NCI-H2196 treated with DMSO at 0.1 percent for 48 hours (cell line): Measurements from ENCODE around the gene KAT2B.
"Not testable (repeated sequence)": the region's sequence is repeated elsewhere in the genome, so short reads cannot be mapped to it uniquely, and the experiment has no call there.

Experiments used
- DNase-seq: peaks from one replicate; lab custom pipeline; 2025; ENCODE audit not compliant: unreplicated experiment; lab: John Stamatoyannopoulos, UW

KAT2B gene

DNA sequence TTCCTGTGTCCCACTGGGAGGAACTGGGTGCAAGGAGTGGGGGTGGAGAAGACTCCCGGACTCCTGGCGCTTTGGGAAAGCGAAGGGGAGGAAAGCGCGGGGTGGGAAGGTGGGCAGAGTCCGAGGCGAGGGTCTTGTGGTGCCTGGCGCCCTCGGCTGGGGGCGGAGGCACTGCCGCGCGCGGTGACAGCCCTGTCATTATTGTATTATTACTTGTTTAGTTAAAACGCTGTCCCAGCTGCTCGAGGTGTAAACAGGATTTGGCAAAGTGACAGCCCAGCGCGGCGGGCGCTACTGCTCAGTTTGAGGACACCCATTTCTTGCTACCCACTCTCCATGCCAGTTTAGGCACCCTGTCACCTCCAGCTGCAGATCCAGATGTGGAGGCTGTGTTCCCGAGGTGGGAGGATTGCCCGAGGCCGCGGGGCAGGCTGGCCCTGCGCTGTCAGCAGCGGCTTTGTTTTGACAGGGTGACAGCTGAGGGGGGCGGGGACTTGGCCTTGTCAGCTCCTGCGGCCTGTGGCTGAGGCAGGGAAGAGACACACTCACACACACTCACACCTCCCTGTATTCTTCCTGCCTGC, 1.0 kb downstream of the KAT2B start:
- DNase-seq = peak; percentile 31

DNA sequence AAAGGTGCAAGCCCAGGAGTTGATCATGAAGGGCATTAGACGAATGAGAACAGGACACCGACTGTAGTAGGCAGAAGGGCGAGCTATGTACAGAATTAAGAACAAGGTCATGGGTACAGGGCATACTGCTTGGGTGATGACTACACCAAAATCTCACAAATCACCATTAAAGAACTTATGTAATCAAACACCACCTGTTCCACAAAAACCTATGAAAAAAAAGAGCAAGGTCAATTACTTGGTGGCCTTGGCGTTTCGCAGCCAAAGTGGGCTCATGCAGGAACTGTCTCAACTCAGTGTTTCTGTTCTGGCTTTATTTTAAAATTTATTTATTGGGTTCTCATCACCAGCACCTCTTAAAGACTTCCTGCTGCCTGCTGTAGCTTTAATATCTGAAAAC, 2.1 kb downstream of the KAT2B start:
- DNase-seq = no peak

DNA sequence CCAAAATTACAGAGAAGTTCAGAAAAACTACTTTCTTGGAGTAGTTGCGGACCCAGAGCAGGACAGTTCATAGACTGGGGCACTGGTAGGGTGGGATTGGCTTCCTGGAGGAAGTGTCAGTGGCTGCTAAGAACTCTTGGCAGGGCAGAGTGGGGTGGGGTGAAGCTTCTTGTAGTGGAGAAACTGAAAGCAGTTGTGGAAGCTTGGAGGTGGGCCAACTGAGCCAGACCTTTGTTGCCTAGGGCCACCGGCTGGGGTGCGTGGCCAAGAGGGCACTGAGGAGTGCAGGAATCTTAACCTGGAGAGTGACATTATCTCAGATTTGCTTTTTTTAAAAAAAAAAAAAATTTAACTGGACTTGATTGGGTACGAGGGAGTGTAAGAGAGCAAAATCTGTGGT, 3.1 kb downstream of the KAT2B start:
- DNase-seq = no peak

DNA sequence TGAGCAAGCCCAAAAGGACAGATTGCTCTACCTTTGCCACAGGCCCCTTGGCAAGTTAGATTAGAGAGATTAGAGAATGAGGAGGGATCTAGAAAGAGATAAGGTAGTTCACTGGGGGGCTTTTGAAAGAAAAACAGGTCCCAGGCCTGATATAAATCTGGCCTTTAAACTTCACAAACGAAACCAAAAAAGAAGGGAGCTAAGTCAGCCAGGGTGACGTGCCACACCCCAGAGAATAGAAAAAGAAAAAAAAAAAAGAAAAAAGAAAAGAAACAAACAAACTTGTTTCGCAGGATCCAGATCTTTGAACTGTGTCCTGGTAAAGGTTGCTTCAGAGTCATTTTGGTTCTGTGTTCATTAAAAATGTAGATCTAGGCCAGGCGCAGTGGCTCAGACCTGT, 3.6 kb downstream of the KAT2B start:
- no peak for DNase-seq

DNA sequence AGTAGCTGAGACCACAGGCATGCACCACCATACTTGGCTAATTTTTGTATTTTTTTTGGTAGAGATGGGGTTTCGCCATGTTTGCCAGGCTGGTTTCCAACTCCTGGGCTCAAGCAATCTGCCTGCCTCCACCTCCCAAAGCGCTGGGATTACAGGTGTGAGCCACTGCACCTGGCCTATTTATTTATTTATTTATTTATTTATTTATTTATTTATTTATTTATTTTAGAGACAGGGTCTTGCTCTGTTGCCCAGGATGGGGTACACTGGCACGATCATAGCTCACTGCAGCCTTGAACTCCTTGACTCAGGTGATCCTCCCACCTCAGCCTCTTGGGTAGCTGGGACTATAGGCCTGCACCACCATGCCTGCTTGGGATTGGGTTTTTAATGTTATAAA, 4.9 kb downstream of the KAT2B start:
- DNase-seq = not testable (repeated sequence)

DNA sequence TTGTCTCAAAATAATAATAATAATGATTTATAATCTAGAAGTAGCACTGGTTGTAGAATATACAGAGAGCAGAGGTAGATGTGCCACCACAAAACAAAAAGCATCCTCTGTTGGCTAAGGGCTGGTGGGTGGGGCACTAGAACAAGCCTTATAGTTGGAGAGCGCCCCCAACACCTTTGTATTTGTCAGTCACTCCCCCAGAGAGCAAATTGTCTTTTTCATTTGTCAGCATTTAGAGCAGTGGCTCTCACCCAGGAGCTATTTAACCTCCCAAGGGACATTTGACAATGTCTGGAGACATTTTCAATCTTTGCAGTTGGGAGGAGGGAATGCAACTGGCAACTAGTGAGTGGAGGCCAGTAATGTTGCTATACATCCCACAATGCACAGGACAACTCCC, 6.3 kb downstream of the KAT2B start:
- DNase-seq = no peak

DNA sequence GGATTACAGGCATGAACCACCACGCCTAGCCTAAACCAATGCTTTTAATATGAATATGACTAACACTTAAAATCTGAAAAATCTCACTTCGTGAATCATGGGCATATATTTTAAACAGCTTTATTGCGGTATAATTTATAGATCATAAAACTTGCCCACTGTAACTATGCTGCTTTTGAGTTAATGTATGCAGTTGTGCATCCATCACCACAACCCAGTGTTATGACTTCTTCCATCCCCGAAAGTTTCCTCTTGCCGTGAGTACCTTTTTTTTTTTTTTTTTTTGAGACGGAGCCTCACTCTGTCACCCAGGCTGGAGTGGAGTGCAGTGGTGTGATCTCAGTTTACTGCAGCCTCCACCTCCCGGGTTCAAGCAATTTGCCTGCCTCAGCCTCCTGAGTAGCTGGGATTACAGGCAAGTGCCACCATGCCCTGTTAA, 7.1 kb downstream of the KAT2B start:
- DNase-seq = no peak

DNA sequence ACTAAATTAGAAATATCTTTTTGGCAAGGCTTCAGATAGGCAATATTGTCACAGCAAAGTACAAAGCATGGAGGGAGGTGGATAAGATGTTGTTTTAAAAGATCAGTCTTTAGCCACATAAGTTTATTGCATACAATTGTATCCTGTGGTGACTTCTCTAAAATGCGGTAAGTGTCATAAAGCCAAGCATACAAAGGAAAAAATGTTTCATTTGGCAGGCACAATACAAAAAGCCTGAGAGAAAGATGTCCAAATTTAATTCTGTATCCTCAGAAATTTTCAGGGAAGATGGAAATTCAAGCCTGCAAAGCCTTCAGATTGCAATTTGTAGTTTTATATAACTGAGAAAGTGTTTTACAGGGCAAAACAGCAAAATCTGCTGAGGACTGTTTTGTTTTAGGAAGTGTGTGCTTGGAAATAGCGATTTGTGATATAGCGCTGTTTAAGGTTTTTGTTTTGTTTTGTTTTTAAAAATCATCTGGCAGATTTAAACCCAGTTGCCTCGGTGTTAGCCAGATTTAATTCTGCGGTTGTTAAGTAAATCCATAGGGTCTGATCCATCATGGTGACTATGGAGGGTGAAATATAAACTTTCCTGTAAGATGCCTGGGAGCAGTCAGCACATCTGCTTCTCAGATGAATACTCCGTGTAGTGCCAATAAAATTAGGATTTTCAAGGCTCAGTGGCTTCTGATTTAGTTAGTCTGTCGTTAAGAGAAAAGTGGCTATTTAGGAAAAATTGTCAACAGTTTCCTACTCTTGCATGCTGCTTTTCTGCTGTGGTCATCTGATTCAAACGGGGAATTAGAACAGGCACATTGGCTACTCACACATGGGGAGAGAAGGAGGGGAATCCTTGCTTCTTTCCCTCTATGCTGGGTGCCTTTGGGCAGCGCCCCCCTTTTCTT, 8.0 kb downstream of the KAT2B start:
- no peak for DNase-seq

DNA sequence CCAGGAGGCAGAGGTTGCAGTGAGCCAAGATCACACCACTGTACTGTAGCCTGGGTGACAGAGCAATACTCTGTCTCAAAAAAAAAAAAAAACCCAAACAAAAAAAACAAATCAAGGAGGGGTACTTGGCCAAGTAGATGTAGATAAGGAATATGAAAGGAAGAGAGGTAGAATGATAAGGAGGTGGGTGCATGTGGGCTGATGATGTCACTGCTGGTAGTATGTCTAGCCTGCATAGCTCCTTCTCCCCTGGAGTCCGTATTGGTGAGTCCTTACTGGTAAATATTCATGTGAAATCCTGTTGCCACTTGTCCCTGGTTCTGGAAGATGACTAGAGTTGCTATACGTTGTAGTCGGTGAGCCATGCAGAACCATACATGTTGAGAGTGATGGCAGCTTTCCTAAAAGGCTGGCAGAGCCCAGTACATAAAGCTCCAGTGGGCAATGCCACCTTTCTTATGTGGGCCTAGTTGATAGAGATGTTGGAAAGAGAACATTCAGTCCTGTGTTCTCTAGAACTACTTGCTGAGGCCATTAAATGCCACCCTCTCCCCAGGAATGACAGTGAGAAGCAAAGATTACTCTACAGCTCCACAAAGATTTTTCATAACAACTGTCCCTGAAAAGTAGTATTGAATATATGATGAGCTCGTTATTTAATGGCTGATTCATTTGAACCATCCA, 11.0 kb downstream of the KAT2B start:
- DNase-seq = no peak

DNA sequence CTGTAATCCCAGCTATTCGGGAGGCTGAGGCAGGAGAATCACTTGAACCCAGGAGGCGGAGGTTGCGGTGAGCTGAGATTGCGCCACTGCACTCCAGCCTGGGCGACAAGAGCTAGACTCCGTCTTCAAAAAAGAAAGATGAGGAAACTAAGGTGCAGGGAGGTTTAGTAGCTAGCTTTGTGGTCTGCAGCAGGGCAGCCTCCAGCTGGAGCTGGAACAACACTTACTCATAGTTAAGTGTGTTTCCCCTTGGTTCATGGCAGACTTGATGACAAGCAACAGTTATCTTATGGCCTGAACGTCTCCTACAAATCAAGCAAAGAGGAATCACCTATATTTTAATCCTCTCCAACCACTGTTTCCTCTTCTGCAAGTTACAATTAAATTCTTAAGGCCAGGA, 12.6 kb downstream of the KAT2B start:
- DNase-seq = no peak

DNA sequence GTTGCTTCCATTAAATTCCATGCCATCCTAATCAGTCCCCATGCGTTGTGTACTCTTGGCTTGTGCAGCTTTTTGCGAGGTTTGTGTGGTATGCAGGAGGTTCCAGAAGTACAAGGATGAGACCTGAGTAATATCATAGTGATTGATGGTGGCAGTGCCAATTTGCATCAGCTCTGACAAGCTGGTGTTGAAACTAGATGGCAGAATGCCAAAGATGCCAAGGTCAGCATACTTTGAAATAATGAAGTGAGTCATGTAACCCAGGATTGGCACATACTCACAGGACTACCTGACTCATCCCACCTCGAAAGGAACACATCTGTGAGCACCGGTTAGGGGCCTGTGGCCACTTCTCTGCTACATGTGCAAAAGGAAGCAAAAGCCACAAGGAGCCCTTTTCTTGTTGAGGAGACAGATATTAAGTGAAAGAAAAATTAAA, 14.3 kb downstream of the KAT2B start:
- DNase-seq = no peak

DNA sequence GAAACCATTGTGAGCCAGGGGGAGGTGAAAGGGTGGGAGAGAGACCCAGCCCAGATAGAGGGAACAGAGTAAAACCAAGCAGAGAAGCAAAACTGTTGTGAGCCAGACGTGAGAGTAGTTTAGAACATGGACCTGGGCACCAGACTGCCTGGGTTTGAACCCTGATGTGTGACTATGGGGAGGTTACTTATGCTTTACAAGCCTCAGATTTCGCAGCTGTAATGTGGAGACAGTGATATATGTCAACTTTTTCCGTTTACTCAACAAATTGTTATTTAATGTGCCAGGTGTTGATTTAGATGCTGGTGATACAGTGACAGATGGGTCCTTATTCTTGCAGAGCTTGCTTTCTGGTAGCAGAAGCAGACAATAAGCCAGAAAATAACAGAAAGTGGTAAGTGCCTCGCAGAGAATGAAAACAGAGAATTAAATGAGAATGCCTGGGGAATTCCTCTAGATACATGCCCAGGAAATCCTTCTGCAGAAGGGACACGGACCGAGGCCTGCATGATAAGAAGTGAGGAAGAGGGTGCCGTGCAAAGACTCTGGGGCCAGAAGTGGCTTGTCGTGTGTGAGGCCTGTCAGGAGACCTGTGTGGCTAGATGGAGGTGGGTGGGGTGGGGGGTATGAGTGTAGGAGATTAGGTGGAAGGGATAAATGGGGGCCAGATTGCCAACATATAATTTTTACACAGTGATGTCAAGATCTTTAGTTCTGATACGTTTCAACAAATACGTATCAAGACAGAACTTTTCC, 15.0 kb downstream of the KAT2B start:
- no peak for DNase-seq

DNA sequence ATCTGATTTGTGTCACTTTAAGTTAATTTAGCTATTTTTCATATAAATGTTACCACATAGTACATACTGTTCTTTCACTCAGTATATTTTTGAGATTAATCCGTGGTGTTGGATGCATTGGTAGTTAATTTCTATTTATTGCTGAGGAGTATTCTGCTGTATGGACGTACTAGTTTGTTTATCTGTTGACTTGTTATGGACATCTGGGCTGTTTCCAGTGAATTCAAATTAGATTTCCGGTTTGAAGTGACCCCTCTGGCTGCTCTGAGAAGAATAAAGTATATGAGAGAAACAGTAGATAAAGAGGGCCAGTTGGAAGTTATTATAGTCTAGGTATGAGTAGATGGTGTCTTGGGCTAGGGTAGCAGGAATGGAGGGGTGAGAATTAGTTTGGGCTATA, 15.6 kb downstream of the KAT2B start:
- DNase-seq = no peak

DNA sequence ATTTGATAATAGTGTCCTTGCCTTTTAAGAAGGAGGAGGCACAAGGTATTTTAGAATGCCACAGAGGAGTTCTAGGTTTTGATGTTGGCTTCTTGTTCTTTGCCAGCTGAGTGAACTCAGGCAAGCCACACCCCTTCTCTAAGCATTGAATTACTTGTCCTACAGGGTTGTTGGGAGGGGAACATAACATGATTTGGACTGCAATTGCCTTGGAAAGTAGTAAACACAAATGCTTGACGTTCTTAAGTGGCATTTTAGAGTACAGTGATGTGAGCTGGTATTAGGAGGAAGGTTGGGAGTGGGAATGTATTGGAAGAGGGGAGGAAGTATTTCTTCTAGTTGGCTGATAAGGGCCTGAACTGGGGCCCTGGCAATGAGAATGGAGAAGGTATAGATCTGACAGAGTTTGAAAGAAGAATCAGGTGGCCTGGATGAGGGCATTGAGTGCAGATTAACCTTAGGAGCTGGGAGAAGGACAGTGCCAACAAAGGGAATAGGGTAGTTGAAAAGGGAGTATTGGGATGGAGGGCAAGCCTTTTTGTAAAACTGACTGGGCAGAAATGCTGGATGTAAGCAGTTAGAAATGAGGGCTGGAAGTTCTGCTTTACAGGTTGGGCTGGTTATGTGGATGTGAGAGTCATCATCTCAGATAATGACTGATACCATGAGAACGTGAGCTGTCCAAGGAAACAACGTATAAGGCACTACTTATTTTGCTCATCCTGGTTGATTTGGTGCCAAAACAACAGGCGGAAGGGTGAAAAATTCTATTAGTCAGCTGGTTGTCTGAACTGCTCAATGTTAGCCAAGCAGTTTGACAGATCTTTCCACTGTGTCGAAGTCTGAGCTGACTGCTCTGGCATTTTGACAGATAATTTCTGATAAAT, 16.7 kb downstream of the KAT2B start:
- DNase-seq = no peak

DNA sequence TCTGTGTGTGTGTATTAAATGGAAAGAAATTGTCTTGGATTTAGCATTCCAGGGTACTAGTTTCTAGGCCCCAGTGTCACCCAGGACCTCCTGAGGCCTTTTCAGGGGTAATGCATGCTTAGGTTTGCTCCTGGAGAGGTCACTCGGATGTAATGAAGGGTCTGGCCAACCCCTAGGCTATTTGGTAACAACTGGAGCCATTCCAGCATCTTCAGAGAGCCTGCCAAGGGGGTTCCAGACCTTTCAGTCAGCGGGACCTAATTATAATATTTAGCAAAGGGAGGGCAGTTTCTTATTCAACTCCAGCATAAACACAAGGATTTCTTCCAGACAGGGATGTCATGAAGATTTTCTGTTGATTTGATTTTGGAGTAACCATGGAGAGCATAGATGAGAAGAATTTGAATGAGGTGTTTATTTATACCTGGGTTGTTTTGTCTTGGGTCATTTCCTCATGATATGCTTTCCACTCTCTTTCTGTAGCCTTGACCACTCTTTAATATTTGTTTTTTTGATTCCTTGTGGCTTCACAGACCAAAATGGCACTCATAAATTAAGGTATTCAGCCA, 17.4 kb downstream of the KAT2B start:
- DNase-seq = no peak

DNA sequence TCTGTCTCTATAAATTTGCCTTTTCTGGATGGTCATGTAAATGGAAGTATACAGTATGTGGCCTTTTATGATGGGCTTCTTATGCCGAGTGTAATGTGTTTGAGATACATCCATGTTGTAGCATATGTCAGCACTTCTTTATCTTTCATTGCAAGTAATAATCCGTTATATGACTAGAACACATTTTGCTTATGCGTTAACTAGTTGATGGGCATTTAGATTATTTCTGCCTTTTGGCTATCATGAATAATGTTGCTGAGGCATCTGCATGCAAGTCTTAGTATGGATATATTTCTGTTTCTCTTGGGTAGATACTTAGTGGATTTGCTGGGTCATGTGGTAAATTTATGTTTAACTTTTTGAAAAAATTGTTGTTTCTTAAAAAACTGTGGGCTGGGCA, 19.7 kb downstream of the KAT2B start:
- no peak for DNase-seq

DNA sequence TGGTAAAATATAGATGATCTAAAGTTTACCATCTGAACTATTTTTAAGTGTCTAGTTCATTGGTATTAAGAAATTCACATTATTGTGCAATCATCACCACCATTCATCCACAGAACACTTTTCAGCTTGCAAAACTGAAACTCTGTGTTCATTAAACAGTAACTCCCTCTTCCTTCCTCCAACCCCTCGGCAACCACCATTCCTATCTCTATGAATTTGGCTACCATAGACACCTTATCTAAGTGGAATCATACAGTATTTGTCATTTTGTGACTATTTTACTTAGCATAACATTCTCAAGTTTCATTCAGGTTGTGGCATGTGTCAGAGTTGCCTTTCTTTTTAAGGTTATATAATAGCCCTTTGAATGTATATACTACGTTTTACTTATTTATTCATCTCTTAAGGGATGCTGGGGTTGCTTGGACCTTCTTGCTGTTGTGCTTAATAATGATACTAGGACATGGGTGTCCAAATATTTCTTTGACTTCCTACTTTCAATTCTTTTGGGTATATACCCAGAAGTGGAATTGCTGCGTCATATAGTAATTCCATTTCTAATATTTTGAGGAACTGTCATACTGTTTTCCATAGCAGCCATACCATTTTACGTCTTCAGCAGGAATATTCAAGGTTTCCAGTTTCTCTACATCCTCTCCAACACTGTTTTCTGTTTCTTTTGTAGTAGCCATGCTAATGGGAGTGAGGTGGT, 20.9 kb downstream of the KAT2B start:
- DNase-seq = no peak

DNA sequence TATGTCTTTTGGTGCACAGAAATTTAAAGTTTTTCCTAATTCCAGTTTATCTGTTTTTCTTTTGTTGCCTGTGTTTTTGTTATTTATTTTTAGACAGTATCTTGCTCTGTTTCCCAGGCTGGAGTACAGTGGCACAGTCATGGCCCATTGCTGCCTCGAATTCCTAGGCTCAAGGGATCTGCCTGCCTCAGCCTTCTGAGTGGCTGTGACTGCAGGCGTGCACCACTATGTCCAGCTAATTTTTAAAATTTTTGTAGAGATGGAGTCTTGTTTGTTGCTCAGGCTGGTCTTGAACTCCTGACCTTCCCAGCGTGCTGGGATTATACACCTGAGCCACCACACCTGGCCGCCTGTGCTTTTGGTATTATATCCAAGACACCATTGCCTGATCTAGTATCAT, 22.8 kb downstream of the KAT2B start:
- no peak for DNase-seq

DNA sequence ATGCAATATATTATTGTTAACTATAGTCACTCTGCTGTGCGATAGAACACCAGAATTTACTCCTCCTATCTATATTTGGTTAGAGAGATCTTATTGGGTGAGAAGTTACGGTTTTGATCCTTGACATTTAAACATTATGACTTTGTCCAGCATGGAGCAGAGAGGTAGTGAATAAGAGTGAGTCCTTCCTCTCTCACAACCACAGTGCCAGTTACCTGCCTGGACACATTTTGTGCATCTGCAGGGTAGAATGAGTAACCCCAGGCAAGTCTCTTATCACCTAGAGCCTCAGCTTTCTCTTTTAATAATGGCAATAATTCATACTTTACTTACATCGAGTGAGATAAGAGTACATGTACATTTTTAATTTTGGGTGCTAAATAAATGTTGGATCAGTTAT, 24.1 kb downstream of the KAT2B start:
- no peak for DNase-seq
